Endothelial cell of umbilical vein (primary cell): Measurements from ENCODE around the gene CIRBP. TPM values are rescaled to one million over a fixed set of nuclear protein-coding genes. Genes with fewer than 3 reads are reported as not detected.

Experiments used
- BruUV-seq: library from RNA; stranded (reverse); fragments of 400-500 nt; replicated peaks from 2 replicates; lab custom pipeline; 2021; lab: Mats Ljungman, UMichigan
- CTCF ChIA-PET: fragments of 300-600, 350-600 bp; sonication (Branson Sonifier 250); formaldehyde crosslinking; loops from one replicate; lab custom pipeline; 2021; ENCODE audit warnings: antibody characterized with exemption, inconsistent platforms; lab: Charles Lee
- POLR2A ChIA-PET: fragments of 300-600, 350-600 bp; sonication (Branson Sonifier 250); formaldehyde crosslinking; loops from one replicate; lab custom pipeline; 2021; ENCODE audit warnings: antibody characterized with exemption, inconsistent platforms; lab: Charles Lee
- DNase-seq: peaks from one replicate; pipeline ENCODE4 v3.0.0-alpha.2; 2011; ENCODE audit warnings: low read depth, low spot score
- FAIRE-seq: peaks from 2 replicates; lab custom pipeline; 2011; peaks lifted over from hg19 to GRCh38; lab: Jason Lieb, UNC
- H2AFZ ChIP-seq: 2 replicates; pipeline ENCODE4 v1.6.0; 2012; ENCODE audit warnings: low read depth, low read length, control low read depth, inconsistent platforms
- H3K27ac ChIP-seq: 2 replicates; pipeline ENCODE4 v1.5.1; 2011; ENCODE audit warnings: low read depth, mild to moderate bottlenecking, control low read depth, low read length, moderate library complexity; ENCODE audit not compliant: insufficient read depth
- H3K27me3 ChIP-seq, 2 experiments: 2 replicates each; pipeline versions ENCODE4 v1.6.0 to v1.6.1; 2011; ENCODE audit warnings: low read length in 2 of 2, mixed read lengths in 1 of 2; ENCODE audit not compliant: control insufficient read depth in 2 of 2, insufficient read depth in 2 of 2
- H3K36me3 ChIP-seq, 2 experiments: 2 replicates in 1 of 2; 3 replicates in 1 of 2; pipeline ENCODE4 v1.5.1; 2011; ENCODE audit warnings: low read length in 2 of 2, mild to moderate bottlenecking in 1 of 2, moderate library complexity in 1 of 2; ENCODE audit not compliant: control insufficient read depth in 2 of 2, insufficient read depth in 2 of 2; ENCODE audit errors: extremely low read depth in 1 of 2
- H3K4me1 ChIP-seq: 3 replicates; pipeline ENCODE4 v1.5.1; 2011; ENCODE audit warnings: mild to moderate bottlenecking, low read length; ENCODE audit not compliant: control insufficient read depth, insufficient read depth; ENCODE audit errors: extremely low read depth
- H3K4me2 ChIP-seq: 2 replicates; pipeline ENCODE4 v1.6.1; 2011; ENCODE audit warnings: low read length, control low read depth, mixed read lengths; ENCODE audit not compliant: insufficient read depth
- H3K4me3 ChIP-seq, 3 experiments: fragments of 200-600 bp in 1 of 3; sonication (generic), shearing (Covaris generic) in 1 of 3; replicated peaks in 1 of 3; 2 replicates each; pipeline ENCODE4 v1.5.1; 2011 to 2016; ENCODE audit warnings: control low read depth in 3 of 3, low read length in 3 of 3, mild to moderate bottlenecking in 2 of 3, inconsistent platforms in 1 of 3, low read depth in 1 of 3, moderate library complexity in 1 of 3; ENCODE audit not compliant: insufficient read depth in 1 of 3
- H3K79me2 ChIP-seq: 2 replicates; pipeline ENCODE4 v1.6.0; 2012; ENCODE audit warnings: low read length, inconsistent platforms; ENCODE audit not compliant: control insufficient read depth, insufficient read depth
- H3K9ac ChIP-seq: replicated peaks from 2 replicates; pipeline ENCODE3; 2011; ENCODE audit warnings: low read length, control low read depth; ENCODE audit not compliant: insufficient read depth; ENCODE audit errors: extremely low read depth
- H3K9me1 ChIP-seq: replicated peaks from 3 replicates; pipeline ENCODE4 v1.6.0; 2011; ENCODE audit warnings: mild to moderate bottlenecking, low read length; ENCODE audit not compliant: control insufficient read depth, insufficient read depth; ENCODE audit errors: extremely low read depth
- H3K9me3 ChIP-seq: replicated peaks from 2 replicates; pipeline ENCODE4 v1.5.1; 2012; ENCODE audit warnings: low read length, inconsistent platforms; ENCODE audit not compliant: control insufficient read depth, insufficient read depth
- H4K20me1 ChIP-seq: replicated peaks from 2 replicates; pipeline ENCODE3; 2011; ENCODE audit warnings: mild to moderate bottlenecking, low read length; ENCODE audit not compliant: control insufficient read depth, insufficient read depth; ENCODE audit errors: extremely low read depth
- CTCF ChIP-seq, 2 donors: IDR thresholded peaks; 1 replicate in 1 of 2; 2 replicates in 1 of 2; pipeline ENCODE4 v1.5.1; 2011; ENCODE audit warnings: low read length in 2 of 2, mild to moderate bottlenecking in 2 of 2, moderate library complexity in 2 of 2, control low read depth in 1 of 2, inconsistent platforms in 1 of 2, low read depth in 1 of 2; ENCODE audit not compliant: insufficient read depth in 1 of 2; ENCODE audit errors: extremely low read depth in 1 of 2
- FOS ChIP-seq: IDR thresholded peaks from 2 replicates; pipeline ENCODE4 v1.6.1; 2011; ENCODE audit warnings: mild to moderate bottlenecking, low read length, moderate library complexity, borderline replicate concordance; ENCODE audit not compliant: insufficient read depth
- GATA2 ChIP-seq: IDR thresholded peaks from 2 replicates; pipeline ENCODE4 v1.7.0; 2011; ENCODE audit warnings: low read depth, mild to moderate bottlenecking, moderate library complexity, mixed read lengths, low read length; ENCODE audit not compliant: insufficient read length, insufficient read depth
- JUN ChIP-seq: IDR thresholded peaks from 2 replicates; pipeline ENCODE4 v1.6.1; 2011; ENCODE audit warnings: borderline replicate concordance, low read depth; ENCODE audit not compliant: insufficient read length, insufficient read depth
- MAX ChIP-seq: IDR thresholded peaks from 2 replicates; pipeline ENCODE4 v1.6.1; 2011; ENCODE audit not compliant: insufficient read depth, insufficient read length
- POLR2A ChIP-seq: IDR thresholded peaks from 2 replicates; pipeline ENCODE4 v1.6.1; 2012; ENCODE audit warnings: low read depth, mild to moderate bottlenecking, control low read depth, low read length
- POLR2AphosphoS5 ChIP-seq: IDR thresholded peaks from 2 replicates; pipeline ENCODE4 v1.6.1; 2012; ENCODE audit warnings: low read depth, mild to moderate bottlenecking, control low read depth, low read length, moderate library complexity; ENCODE audit not compliant: insufficient read depth
- dilution Hi-C: fragments of 300-500 bp; cut with MboI; formaldehyde crosslinking; loops from one replicate; pipeline ENCODE4 v1.15.0; 2019; ENCODE audit warnings: low sequenced_read_pairs; ENCODE audit not compliant: extremely low pct_ligation_motif_present
- intact Hi-C: fragments of 100-400 bp; cut with micrococcal nuclease; formaldehyde crosslinking; loops from one replicate; pipeline ENCODE4 v1.10.0; 2022
- polyA plus RNA-seq, 4 experiments: library from polyadenylated mRNA; depleted of rRNA in 3 of 4; stranded (reverse) in 3 of 4; unstranded in 1 of 4; fragments of >200 nt; gene quantifications; 2 replicates each; pipeline versions ENCODE4 v1.2.1 to v1.2.3, GENCODE V29; 2011 to 2012; ENCODE audit warnings: missing spikeins in 1 of 4
- total RNA-seq: library from RNA; stranded (reverse); gene quantifications from 2 replicates; pipeline ENCODE4 v1.2.3, GENCODE V29; 2021

The CIRBP gene
- total and polyA plus RNA-seq, 2 donors (not counting 3 experiments of a cell fraction or from before 2014, with no cell fraction given) = 225 to 439 TPM

- Histone ChIP-seq H3K36me3 (no peaks in the 10 kb centered on the region), H4K20me1 (no peaks in the 10 kb centered on the region), H3K9me3 (no peaks in the 10 kb centered on the region), H3K27ac (no peak overlapping the region), H3K79me2 (no peaks in the 10 kb centered on the region), H3K4me2 (no peak overlapping the region), H3K9me1 (no peaks in the 10 kb centered on the region), H3K27me3 (no peaks in the 10 kb centered on the region), H3K9ac (no peak overlapping the region), H3K4me1 (peaks cover 13% of the 10 kb centered on the region), H3K4me3 (no peak overlapping the region), H2AFZ (no peak overlapping the region)
- intact Hi-C loops (loop anchor here (5.0 kb wide), 1 partner anchor 41 kb away; a partner anchor contains a TSS), dilution Hi-C loops (no loop called here)
- CTCF ChIA-PET = no interaction called here
- FAIRE-seq (no peak), DNase-seq (no peak)
- POLR2A ChIA-PET = no interaction called here
- TF ChIP-seq POLR2A = no peak
- TF ChIP-seq POLR2AphosphoS5 = no peak
- no peak for TF ChIP-seq CTCF (IDR thresholded peaks at IDR 0.05; ENCODE audit: extremely low read depth in 1 of 2, insufficient read depth in 1 of 2, low read depth in 1 of 2, low read length in 2 of 2)
- no peak for TF ChIP-seq GATA2
- TF ChIP-seq MAX = no peak
- TF ChIP-seq FOS = no peak
- TF ChIP-seq JUN = no peak
- BruUV-seq = no TSS peak
These were observed 41.7 kb downstream of the CIRBP start for GRCh38 chr19:1310853-1311180.
